Activated naive CD4-positive, alpha-beta T cell treated with anti-CD3 and anti-CD28 coated beads, Interleukin-2, amount 10 ng/mL, durations not matched to agents 7 days and 5 days (primary cell): ENCODE results near the gene SAMD14.

Experiments
- CTCF ChIA-PET: fragments of 350-600 bp; sonication (Branson Sonifier 250); formaldehyde crosslinking; loops from one replicate; lab custom pipeline; 2021; ENCODE audit warnings: antibody characterized with exemption; lab: Charles Lee
- DNase-seq: peaks from one replicate; pipeline ENCODE4 v3.0.0-alpha.2; 2020
- H3K27ac Mint-ChIP-seq: one replicate; pipeline ENCODE4 v1.8.0; 2021; ENCODE audit warnings: mild to moderate bottlenecking, moderate library complexity, mixed read lengths
- H3K27me3 Mint-ChIP-seq: one replicate; pipeline ENCODE4 v1.8.0; 2021; ENCODE audit warnings: mild to moderate bottlenecking, mixed read lengths
- H3K36me3 Mint-ChIP-seq: one replicate; pipeline ENCODE4 v1.8.0; 2021; ENCODE audit warnings: mixed read lengths
- H3K4me1 Mint-ChIP-seq: one replicate; pipeline ENCODE4 v1.8.0; 2021; ENCODE audit warnings: mixed read lengths
- H3K4me3 Mint-ChIP-seq: one replicate; pipeline ENCODE4 v1.8.0; 2021; ENCODE audit warnings: mild to moderate bottlenecking, moderate library complexity, mixed read lengths
- H3K9me3 Mint-ChIP-seq: one replicate; pipeline ENCODE4 v1.8.0; 2021; ENCODE audit warnings: mixed read lengths

The SAMD14 gene

GRCh38 chr17:50129728-50130558 lies at the start of gene SAMD14:
SAMD14 (minus strand) TSS chr17:50130160; CDS start chr17:50124959, 5,201 bp downstream.
- DNase-seq, result peak; percentile 70
- no peaks in the 10 kb centered on the region for H3K9me3 Mint-ChIP-seq
- H3K27ac Mint-ChIP-seq, result peak within 1 kb of the TSS; percentile 33
- CTCF ChIA-PET, result interaction anchor here (0.6 to 3.5 kb wide), 7 partner anchors 9 to 36 kb away, joined by 3 to 10 read pairs (median 4); no protein-coding TSS in a partner anchor
- peak within 1 kb of the TSS; percentile 58 for H3K4me3 Mint-ChIP-seq
- H3K4me1 Mint-ChIP-seq, result peaks cover 37% of the 10 kb centered on the region
- peaks cover 65% of the 10 kb centered on the region for H3K27me3 Mint-ChIP-seq
- peaks cover 18% of the 10 kb centered on the region for H3K36me3 Mint-ChIP-seq

- no peak overlapping the region for H3K27ac Mint-ChIP-seq
- peaks cover 64% of the 10 kb centered on the region for H3K27me3 Mint-ChIP-seq
These were observed 48.2 kb upstream of the SAMD14 start for GRCh38 chr17:50177983-50178834.

DNA sequence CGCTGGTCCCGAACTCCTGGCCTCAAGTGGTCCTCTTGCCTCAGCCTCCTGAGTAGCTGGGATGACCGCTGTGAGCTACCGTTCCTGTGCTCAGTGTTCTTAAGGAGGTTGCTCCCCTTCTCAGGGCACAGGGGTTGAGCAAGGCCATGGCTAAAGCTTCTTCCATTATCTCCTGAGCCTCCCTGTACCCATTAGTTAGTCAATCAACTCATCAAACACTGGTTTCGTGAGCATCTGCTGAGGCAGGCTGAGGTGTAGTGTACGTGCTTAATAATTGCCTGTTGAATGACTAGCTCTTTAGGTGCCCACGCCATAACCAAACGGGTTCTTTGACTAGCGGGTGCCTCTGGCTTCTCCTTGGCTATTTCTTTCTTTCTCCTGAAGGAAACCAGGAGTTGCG lies 47.5 kb upstream of the SAMD14 start:
- Mint-ChIP-seq H3K4me3 (no peak overlapping the region), H3K27ac (no peak overlapping the region), H3K9me3 (no peaks in the 10 kb centered on the region), H3K27me3 (peaks cover 60% of the 10 kb centered on the region), H3K36me3 (no peaks in the 10 kb centered on the region), H3K4me1 (peaks cover 14% of the 10 kb centered on the region)
- no peak for DNase-seq
- CTCF ChIA-PET, result interaction anchor here (1.1 to 3.3 kb wide), 15 partner anchors 8 to 156 kb away, joined by 3 to 32 read pairs (median 6); partner anchors contain the start of gene PDK2

More at GRCh38 chr17:50177983-50178834, 48.2 kb upstream of the SAMD14 start:
- Mint-ChIP-seq H3K4me3 (no peak overlapping the region), H3K36me3 (no peaks in the 10 kb centered on the region), H3K4me1 (peaks cover 20% of the 10 kb centered on the region), H3K9me3 (no peaks in the 10 kb centered on the region)
- peak; percentile 63 for DNase-seq
- CTCF ChIA-PET, result interaction anchor here (0.8 to 3.3 kb wide), 18 partner anchors 9 to 155 kb away, joined by 3 to 32 read pairs (median 6); partner anchors contain the start of gene PDK2

GRCh38 chr17:50176559-50177357 lies 46.8 kb upstream of the SAMD14 start:
- Mint-ChIP-seq H3K36me3 (no peaks in the 10 kb centered on the region), H3K4me3 (no peak overlapping the region), H3K9me3 (no peaks in the 10 kb centered on the region), H3K27ac (no peak overlapping the region), H3K4me1 (peaks cover 11% of the 10 kb centered on the region), H3K27me3 (peaks cover 61% of the 10 kb centered on the region)
- no peak for DNase-seq
- CTCF ChIA-PET, result interaction anchor here (0.5 to 3.3 kb wide), 10 partner anchors 7 to 131 kb away, joined by 3 to 32 read pairs (median 7); no protein-coding TSS in a partner anchor

DNA sequence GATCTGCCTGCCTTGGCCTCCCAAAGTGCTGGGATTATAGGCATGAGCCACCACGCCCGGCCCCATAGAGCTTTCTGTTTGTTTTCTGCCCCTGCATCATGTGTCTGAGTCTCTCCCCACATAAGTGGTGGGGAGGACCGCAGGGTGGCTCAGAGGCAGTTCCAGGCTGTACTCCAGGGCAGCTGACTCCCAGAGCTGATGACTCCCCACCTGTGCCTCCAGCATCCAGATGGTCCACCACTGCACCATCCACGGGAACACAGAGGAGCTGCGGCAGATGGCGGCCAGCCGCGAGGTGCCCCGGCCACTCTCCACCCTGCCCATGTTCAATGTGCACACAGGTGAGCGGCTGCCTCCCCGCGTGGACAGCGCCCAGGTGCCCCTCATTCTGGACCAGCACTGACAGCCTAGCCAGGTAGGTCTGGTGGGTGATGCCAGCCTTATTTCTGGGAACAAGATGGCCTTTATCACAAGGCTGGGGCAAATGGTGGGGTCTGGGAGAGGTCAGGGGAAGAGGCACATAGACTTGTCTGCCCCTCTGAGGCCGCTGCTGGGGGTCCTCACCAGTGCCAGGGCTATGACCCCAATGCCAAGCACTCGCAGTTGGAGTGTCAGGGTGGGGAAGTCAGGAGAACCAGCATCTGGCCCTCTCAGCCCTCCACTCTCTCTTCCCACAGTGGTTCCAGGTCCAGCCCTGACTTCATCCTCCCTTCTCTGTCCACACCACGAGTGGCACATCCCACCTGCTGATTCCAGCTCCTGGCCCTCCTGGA lies 45.3 kb upstream of the SAMD14 start:
- no peaks in the 10 kb centered on the region for H3K36me3 Mint-ChIP-seq
- CTCF ChIA-PET, result interaction anchor here (1.4 to 2.2 kb wide), 3 partner anchors 10 to 122 kb away, joined by 3 to 6 read pairs (median 3); partner anchors contain the start of gene SGCA
- H3K9me3 Mint-ChIP-seq, result no peaks in the 10 kb centered on the region
- H3K4me3 Mint-ChIP-seq, result no peak overlapping the region
- no peak overlapping the region for H3K27ac Mint-ChIP-seq
- H3K27me3 Mint-ChIP-seq, result peaks cover 61% of the 10 kb centered on the region
- DNase-seq, result no peak
- H3K4me1 Mint-ChIP-seq, result peaks cover 15% of the 10 kb centered on the region

- H3K27ac Mint-ChIP-seq, result no peak overlapping the region
- no peaks in the 10 kb centered on the region for H3K9me3 Mint-ChIP-seq
- peaks cover 15% of the 10 kb centered on the region for H3K4me1 Mint-ChIP-seq
- CTCF ChIA-PET, result interaction anchor here (1.4 to 2.2 kb wide), 3 partner anchors 9 to 122 kb away, joined by 3 to 6 read pairs (median 3); partner anchors contain the start of gene SGCA
- no peak overlapping the region for H3K4me3 Mint-ChIP-seq
- peaks cover 60% of the 10 kb centered on the region for H3K27me3 Mint-ChIP-seq
- DNase-seq, result no peak
- H3K36me3 Mint-ChIP-seq, result no peaks in the 10 kb centered on the region
These were observed 44.5 kb upstream of the SAMD14 start for GRCh38 chr17:50174444-50174843.

DNA sequence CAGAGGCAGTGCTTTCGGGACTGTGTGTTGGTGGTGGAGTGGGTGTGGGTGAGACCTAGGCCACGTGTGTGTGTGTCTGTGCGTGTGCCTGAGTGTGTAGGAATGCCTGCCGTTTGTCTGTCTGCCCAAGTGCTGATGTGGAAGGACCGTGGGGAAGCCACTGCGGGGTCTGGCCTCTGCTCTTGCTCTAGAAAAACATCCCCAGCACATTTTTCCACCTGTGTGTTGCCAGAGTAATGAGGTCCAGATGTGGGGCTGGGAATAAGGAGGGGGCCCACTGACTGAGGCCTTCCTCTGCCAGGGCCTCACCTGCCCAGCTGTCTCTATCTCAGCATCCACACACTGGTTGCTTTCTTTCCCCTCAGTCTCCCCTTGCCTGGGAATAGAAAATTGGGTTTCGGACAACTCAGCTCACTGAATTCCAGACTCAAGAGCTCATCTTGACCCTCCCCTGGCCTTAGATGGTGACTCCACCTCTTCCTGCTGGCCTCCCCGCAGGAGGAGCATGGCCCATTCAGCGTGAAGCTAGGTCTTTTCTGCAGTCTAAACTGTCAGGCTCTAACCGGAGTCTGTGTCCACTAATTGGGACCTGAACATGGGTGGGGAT lies 43.5 kb upstream of the SAMD14 start:
- CTCF ChIA-PET, result interaction anchor here (1.6 to 6.1 kb wide), 4 partner anchors 8 to 28 kb away, joined by 3 to 100 read pairs (median 29); partner anchors contain the start of genes COL1A1 and SGCA
- DNase-seq, result no peak
- Mint-ChIP-seq H3K36me3 (no peaks in the 10 kb centered on the region), H3K27me3 (peaks cover 68% of the 10 kb centered on the region), H3K4me1 (peaks cover 21% of the 10 kb centered on the region), H3K9me3 (no peaks in the 10 kb centered on the region), H3K4me3 (no peak overlapping the region), H3K27ac (no peak overlapping the region)

DNA sequence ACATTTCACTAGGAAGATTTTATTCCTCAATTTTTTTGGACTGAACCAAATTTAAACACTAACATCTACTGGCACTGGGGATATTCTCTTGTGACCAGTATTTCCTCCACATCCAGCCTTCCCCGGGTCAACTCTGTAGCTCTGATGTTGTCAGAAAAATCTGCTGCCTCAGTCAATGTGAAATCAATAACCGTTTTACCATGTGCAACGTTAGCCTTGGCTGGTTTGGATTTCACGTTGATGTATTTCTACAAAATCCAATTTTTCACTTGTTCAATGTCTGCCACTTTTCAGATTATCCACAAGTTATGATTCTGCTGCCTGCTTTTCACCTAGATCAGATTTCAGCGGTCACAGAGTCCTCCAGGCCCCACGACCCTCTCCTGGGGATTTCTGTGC lies 43.0 kb upstream of the SAMD14 start:
- H3K36me3 Mint-ChIP-seq, result no peaks in the 10 kb centered on the region
- H3K4me1 Mint-ChIP-seq, result peaks cover 16% of the 10 kb centered on the region
- H3K27ac Mint-ChIP-seq, result no peak overlapping the region
- peaks cover 68% of the 10 kb centered on the region for H3K27me3 Mint-ChIP-seq
- CTCF ChIA-PET, result interaction anchor here (0.7 to 6.1 kb wide), 4 partner anchors 7 to 58 kb away, joined by 3 to 100 read pairs (median 29); partner anchors contain the start of genes COL1A1 and SGCA
- DNase-seq, result no peak
- H3K9me3 Mint-ChIP-seq, result no peaks in the 10 kb centered on the region
- H3K4me3 Mint-ChIP-seq, result no peak overlapping the region

GRCh38 chr17:50172130-50172529 lies 42.2 kb upstream of the SAMD14 start:
- Mint-ChIP-seq H3K9me3 (no peaks in the 10 kb centered on the region), H3K4me3 (no peak overlapping the region), H3K27ac (no peak overlapping the region), H3K27me3 (peaks cover 65% of the 10 kb centered on the region), H3K4me1 (peaks cover 16% of the 10 kb centered on the region), H3K36me3 (no peaks in the 10 kb centered on the region)
- DNase-seq, result no peak
- CTCF ChIA-PET, result interaction anchor here (1.0 to 6.1 kb wide), 3 partner anchors 10 to 29 kb away, joined by 3 to 100 read pairs (median 52); partner anchors contain the start of gene COL1A1

- Mint-ChIP-seq H3K36me3 (no peaks in the 10 kb centered on the region), H3K9me3 (no peaks in the 10 kb centered on the region), H3K4me3 (no peak overlapping the region), H3K27ac (no peak overlapping the region), H3K4me1 (peaks cover 16% of the 10 kb centered on the region), H3K27me3 (peaks cover 60% of the 10 kb centered on the region)
- CTCF ChIA-PET, result interaction anchor here (1.0 to 6.1 kb wide), 3 partner anchors 9 to 29 kb away, joined by 3 to 100 read pairs (median 52); partner anchors contain the start of gene COL1A1
- no peak for DNase-seq
These were observed 41.6 kb upstream of the SAMD14 start for GRCh38 chr17:50171371-50172071.

- CTCF ChIA-PET, result interaction anchor here (1.0 to 6.1 kb wide), 12 partner anchors 7 to 126 kb away, joined by 3 to 100 read pairs (median 14); partner anchors contain the start of genes COL1A1 and TMEM92
- peak; percentile 47 for DNase-seq
- H3K27ac Mint-ChIP-seq, result no peak overlapping the region
These were observed 40.9 kb upstream of the SAMD14 start for GRCh38 chr17:50170662-50171370.

More at GRCh38 chr17:50170662-50171370, 40.9 kb upstream of the SAMD14 start:
- H3K4me1 Mint-ChIP-seq, result peaks cover 16% of the 10 kb centered on the region
- H3K4me3 Mint-ChIP-seq, result no peak overlapping the region
- peaks cover 54% of the 10 kb centered on the region for H3K27me3 Mint-ChIP-seq
- H3K36me3 Mint-ChIP-seq, result no peaks in the 10 kb centered on the region
- H3K9me3 Mint-ChIP-seq, result no peaks in the 10 kb centered on the region
